Keratinocyte (primary cell): Measurements from ENCODE around the gene PPP1R3F. TPM values are rescaled to one million over a fixed set of nuclear protein-coding genes. Genes with fewer than 3 reads are reported as not detected.

Experiments used
- DNase-seq: peaks from one replicate; pipeline ENCODE4 v3.0.0-alpha.2; 2011; ENCODE audit warnings: low read depth, missing footprints, low spot score
- FAIRE-seq: peaks from 2 replicates; lab custom pipeline; 2011; peaks lifted over from hg19 to GRCh38; lab: Jason Lieb, UNC
- H2AFZ ChIP-seq: 2 replicates; pipeline ENCODE4 v1.6.0; 2012; ENCODE audit warnings: low read length, control low read depth, inconsistent platforms; ENCODE audit not compliant: control insufficient read depth
- H3K27ac ChIP-seq: 2 replicates; pipeline ENCODE4 v1.5.1; 2011; ENCODE audit warnings: low read length; ENCODE audit not compliant: control insufficient read depth, insufficient read depth
- H3K27me3 ChIP-seq: 3 replicates; pipeline ENCODE4 v1.6.0; 2011; ENCODE audit warnings: low read length; ENCODE audit not compliant: control insufficient read depth, insufficient read depth; ENCODE audit errors: extremely low read depth
- H3K36me3 ChIP-seq, 2 experiments: 2 replicates in 1 of 2; 3 replicates in 1 of 2; pipeline ENCODE4 v1.5.1; 2011; ENCODE audit warnings: low read length in 2 of 2, mild to moderate bottlenecking in 1 of 2; ENCODE audit not compliant: control insufficient read depth in 2 of 2, insufficient read depth in 2 of 2; ENCODE audit errors: extremely low read depth in 1 of 2
- H3K4me1 ChIP-seq: 3 replicates; pipeline ENCODE4 v1.5.1; 2011; ENCODE audit warnings: low read length; ENCODE audit not compliant: control insufficient read depth, insufficient read depth; ENCODE audit errors: extremely low read depth
- H3K4me2 ChIP-seq: 3 replicates; pipeline ENCODE4 v1.6.0; 2011; ENCODE audit warnings: low read depth, low read length; ENCODE audit not compliant: control insufficient read depth, insufficient read depth; ENCODE audit errors: extremely low read depth
- H3K4me3 ChIP-seq, 3 experiments: fragments of 200-600 bp in 1 of 3; sonication (generic) in 1 of 3; 2 replicates in 2 of 3; 3 replicates in 1 of 3; pipeline ENCODE4 v1.5.1; 2011 to 2016; ENCODE audit warnings: low read length in 3 of 3, mild to moderate bottlenecking in 3 of 3, control low read depth in 2 of 3, inconsistent platforms in 1 of 3, low read depth in 1 of 3, mixed read lengths in 1 of 3, mixed run types in 1 of 3, moderate library complexity in 1 of 3; ENCODE audit not compliant: control insufficient read depth in 2 of 3, insufficient read depth in 2 of 3; ENCODE audit errors: extremely low read depth in 1 of 3
- H3K79me2 ChIP-seq: 2 replicates; pipeline ENCODE4 v1.6.0; 2012; ENCODE audit warnings: low read length; ENCODE audit not compliant: control insufficient read depth, insufficient read depth
- H3K9ac ChIP-seq: 3 replicates; pipeline ENCODE4 v1.6.0; 2011; ENCODE audit warnings: low read length; ENCODE audit not compliant: control insufficient read depth, insufficient read depth; ENCODE audit errors: extremely low read depth
- H3K9me1 ChIP-seq: 3 replicates; pipeline ENCODE4 v1.6.0; 2011; ENCODE audit warnings: low read length; ENCODE audit not compliant: control insufficient read depth, insufficient read depth; ENCODE audit errors: extremely low read depth
- H3K9me3 ChIP-seq: 2 replicates; pipeline ENCODE4 v1.5.1; 2012; ENCODE audit warnings: low read depth, low read length; ENCODE audit not compliant: control insufficient read depth
- H4K20me1 ChIP-seq: 3 replicates; pipeline ENCODE4 v1.6.0; 2011; ENCODE audit warnings: low read length; ENCODE audit not compliant: control insufficient read depth, insufficient read depth; ENCODE audit errors: extremely low read depth
- EZH2 ChIP-seq: IDR thresholded peaks from one replicate; pipeline ENCODE4 v1.6.1; 2012; ENCODE audit warnings: inconsistent platforms, mild to moderate bottlenecking, low read length, moderate library complexity
- dilution Hi-C: fragments of 300-500 bp; cut with MboI; formaldehyde crosslinking; loops from one replicate; pipeline ENCODE4 v1.7.0; 2020; ENCODE audit warnings: low sequenced_read_pairs; ENCODE audit not compliant: extremely low pct_ligation_motif_present
- polyA plus RNA-seq, 5 experiments: library from polyadenylated mRNA; depleted of rRNA in 3 of 5; stranded (reverse) in 3 of 5; stranded (forward) in 1 of 5; unstranded in 1 of 5; fragments of >200 nt; gene quantifications; 1 replicate in 1 of 5; 2 replicates in 3 of 5; 3 replicates in 1 of 5; pipeline versions ENCODE4 v1.2.1 to v1.2.3, GENCODE V29; 2011 to 2012; ENCODE audit warnings: missing spikeins in 2 of 5, low read depth in 1 of 5, low replicate concordance in 1 of 5
- TF ChIP-seq, protein P1 (sequence below), 3 experiments: IDR thresholded peaks in 1 of 3; conservative IDR thresholded peaks in 1 of 3; optimal IDR thresholded peaks in 1 of 3; 2 replicates in 2 of 3; 3 replicates in 1 of 3; pipeline versions ENCODE3 to v1.5.1; 2011; ENCODE audit warnings: low read length in 3 of 3, mild to moderate bottlenecking in 3 of 3, moderate library complexity in 2 of 3, control low read depth in 1 of 3, inconsistent platforms in 1 of 3; ENCODE audit not compliant: insufficient read depth in 2 of 3; ENCODE audit errors: extremely low read depth in 1 of 3

The PPP1R3F gene
- polyA plus RNA-seq, 1 donor (not counting 4 experiments of a cell fraction or from before 2014, with no cell fraction given) = 0.29 TPM

DNA sequence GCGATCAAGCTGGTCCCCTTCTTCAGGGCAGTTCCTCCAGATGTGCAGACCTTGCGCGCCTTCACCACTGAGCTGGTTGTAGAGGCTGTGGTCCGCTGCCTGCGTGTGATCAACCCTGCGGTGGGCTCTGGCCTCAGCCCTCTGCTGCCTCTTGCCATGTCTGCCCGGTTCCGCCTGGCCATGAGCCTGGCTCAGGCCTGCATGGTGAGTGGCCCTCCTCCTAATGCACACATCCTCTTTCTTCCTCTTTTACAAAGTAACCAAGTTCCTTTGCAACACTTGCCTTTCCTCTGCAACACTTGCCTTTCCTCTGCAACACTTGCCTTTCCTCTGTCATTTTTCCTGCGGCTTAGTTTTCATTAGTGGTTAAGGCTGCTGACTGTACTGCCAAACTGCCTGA lies 32.5 kb upstream of the PPP1R3F start:
- DNase-seq (no peak), FAIRE-seq (no peak)
- no peak overlapping the region for H3K9ac ChIP-seq
- dilution Hi-C loops = no loop called here
- no peaks in the 10 kb centered on the region for H3K79me2 ChIP-seq
- H3K36me3 ChIP-seq = peaks cover 0 to 1% of the 10 kb centered on the region in 2 experiments
- no peaks in the 10 kb centered on the region for H3K4me1 ChIP-seq
- H3K27ac ChIP-seq = no peak overlapping the region
- TF ChIP-seq EZH2 = no peak
- TF ChIP-seq, protein P1, sequence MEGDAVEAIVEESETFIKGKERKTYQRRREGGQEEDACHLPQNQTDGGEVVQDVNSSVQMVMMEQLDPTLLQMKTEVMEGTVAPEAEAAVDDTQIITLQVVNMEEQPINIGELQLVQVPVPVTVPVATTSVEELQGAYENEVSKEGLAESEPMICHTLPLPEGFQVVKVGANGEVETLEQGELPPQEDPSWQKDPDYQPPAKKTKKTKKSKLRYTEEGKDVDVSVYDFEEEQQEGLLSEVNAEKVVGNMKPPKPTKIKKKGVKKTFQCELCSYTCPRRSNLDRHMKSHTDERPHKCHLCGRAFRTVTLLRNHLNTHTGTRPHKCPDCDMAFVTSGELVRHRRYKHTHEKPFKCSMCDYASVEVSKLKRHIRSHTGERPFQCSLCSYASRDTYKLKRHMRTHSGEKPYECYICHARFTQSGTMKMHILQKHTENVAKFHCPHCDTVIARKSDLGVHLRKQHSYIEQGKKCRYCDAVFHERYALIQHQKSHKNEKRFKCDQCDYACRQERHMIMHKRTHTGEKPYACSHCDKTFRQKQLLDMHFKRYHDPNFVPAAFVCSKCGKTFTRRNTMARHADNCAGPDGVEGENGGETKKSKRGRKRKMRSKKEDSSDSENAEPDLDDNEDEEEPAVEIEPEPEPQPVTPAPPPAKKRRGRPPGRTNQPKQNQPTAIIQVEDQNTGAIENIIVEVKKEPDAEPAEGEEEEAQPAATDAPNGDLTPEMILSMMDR (optimal IDR thresholded peaks at IDR 0.05 in 1 of 3, IDR thresholded peaks at IDR 0.05 in 1 of 3, conservative IDR thresholded peaks at IDR 0.05 in 1 of 3; ENCODE audit: extremely low read depth in 1 of 3, insufficient read depth in 2 of 3, low read length in 3 of 3) = no peak
- H4K20me1 ChIP-seq = no peaks in the 10 kb centered on the region
- H3K27me3 ChIP-seq = no peaks in the 10 kb centered on the region
- H3K4me2 ChIP-seq = no peak overlapping the region
- H2AFZ ChIP-seq = no peak overlapping the region
- H3K4me3 ChIP-seq = no peak overlapping the region
- no peaks in the 10 kb centered on the region for H3K9me3 ChIP-seq
- H3K9me1 ChIP-seq = no peaks in the 10 kb centered on the region

DNA sequence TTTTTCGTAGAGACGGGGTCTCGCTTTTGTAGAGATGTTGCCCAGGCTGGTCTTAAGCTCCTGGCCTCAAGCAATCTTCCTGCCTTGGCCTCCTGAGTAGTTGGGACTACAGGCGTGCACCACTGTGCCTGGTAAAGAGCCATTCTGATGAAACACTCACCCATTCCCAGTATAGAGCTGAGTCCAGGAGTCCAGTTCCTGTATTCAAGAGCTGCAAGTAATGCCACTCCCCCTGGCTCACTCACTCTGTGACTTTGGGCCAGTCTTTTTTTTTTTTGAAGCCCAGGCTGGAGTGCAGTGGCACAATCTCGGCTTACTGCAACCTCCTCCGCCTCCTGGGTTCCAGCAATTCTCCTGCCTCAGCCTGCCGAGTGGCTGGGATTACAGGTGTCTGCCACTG lies 30.9 kb upstream of the PPP1R3F start:
- Histone ChIP-seq H3K9ac (no peak overlapping the region), H3K4me1 (peaks cover 4% of the 10 kb centered on the region), H2AFZ (no peak overlapping the region), H3K9me1 (no peaks in the 10 kb centered on the region), H3K36me3 (peaks cover 4 to 5% of the 10 kb centered on the region in 2 experiments), H3K4me3 (no peak overlapping the region), H3K27me3 (no peaks in the 10 kb centered on the region), H3K79me2 (no peaks in the 10 kb centered on the region), H3K9me3 (no peaks in the 10 kb centered on the region), H3K4me2 (no peak overlapping the region), H4K20me1 (no peaks in the 10 kb centered on the region), H3K27ac (no peak overlapping the region)
- DNase-seq = no peak
- TF ChIP-seq, protein P1 (optimal IDR thresholded peaks at IDR 0.05 in 1 of 3, IDR thresholded peaks at IDR 0.05 in 1 of 3, conservative IDR thresholded peaks at IDR 0.05 in 1 of 3; ENCODE audit: extremely low read depth in 1 of 3, insufficient read depth in 2 of 3, low read length in 3 of 3) = no peak
- no peak for TF ChIP-seq EZH2
- dilution Hi-C loops = no loop called here
- FAIRE-seq = no peak
